ENCODE measurements around the gene CCDC110. TPM values are rescaled to one million over a fixed set of nuclear protein-coding genes. Genes with fewer than 3 reads are reported as not detected.

The CCDC110 gene
- total RNA-seq, 2 donors from 2014 or later: 2.8 to 10.3 TPM

DNA sequence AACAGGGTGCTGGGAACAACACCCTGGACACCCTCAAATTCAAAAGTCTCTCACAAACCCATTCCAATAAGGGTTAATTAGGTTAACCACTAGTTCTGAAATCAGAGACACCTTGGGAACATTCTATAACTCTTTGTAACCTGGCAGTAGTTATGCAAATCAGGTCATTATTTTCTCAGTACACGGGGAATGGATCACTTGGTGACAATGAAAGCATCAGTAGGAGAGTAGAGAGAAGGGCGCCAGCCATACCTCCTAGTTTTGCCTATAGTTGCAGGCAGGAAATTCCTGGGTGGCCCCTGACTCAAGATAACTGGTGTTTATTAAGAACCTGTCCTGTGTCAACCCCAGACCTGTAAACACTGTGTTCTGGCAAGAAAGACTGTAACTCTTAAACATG, 2.5 kb downstream of the CCDC110 start:
- H3K36me3 ChIP-seq: no peaks in the 10 kb centered on the region
- intact Hi-C loops (cut with DNase I): loop anchor here (5.0 kb wide), 2 partner anchors 42 to 257 kb away; partner anchors contain the start of gene UFSP2
- H3K4me1 ChIP-seq (replicated peaks): no peaks in the 10 kb centered on the region
- H3K9me3 ChIP-seq: no peaks in the 10 kb centered on the region
- no peaks in the 10 kb centered on the region for H3K27me3 ChIP-seq (replicated peaks; ENCODE audit: insufficient read depth)
- TF ChIP-seq, protein P1, sequence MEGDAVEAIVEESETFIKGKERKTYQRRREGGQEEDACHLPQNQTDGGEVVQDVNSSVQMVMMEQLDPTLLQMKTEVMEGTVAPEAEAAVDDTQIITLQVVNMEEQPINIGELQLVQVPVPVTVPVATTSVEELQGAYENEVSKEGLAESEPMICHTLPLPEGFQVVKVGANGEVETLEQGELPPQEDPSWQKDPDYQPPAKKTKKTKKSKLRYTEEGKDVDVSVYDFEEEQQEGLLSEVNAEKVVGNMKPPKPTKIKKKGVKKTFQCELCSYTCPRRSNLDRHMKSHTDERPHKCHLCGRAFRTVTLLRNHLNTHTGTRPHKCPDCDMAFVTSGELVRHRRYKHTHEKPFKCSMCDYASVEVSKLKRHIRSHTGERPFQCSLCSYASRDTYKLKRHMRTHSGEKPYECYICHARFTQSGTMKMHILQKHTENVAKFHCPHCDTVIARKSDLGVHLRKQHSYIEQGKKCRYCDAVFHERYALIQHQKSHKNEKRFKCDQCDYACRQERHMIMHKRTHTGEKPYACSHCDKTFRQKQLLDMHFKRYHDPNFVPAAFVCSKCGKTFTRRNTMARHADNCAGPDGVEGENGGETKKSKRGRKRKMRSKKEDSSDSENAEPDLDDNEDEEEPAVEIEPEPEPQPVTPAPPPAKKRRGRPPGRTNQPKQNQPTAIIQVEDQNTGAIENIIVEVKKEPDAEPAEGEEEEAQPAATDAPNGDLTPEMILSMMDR (IDR thresholded peaks at IDR 0.05): no peak
- TF ChIP-seq POLR2A (IDR thresholded peaks at IDR 0.05): no peak
- TF ChIP-seq POLR2AphosphoS5 (IDR thresholded peaks at IDR 0.05): no peak
- no peak overlapping the region for H3K27ac ChIP-seq
- H3K4me3 ChIP-seq: no peak overlapping the region
- WGBS: 72% methylated on average over 2 of the region's 2 CpGs
- DNase-seq (ENCODE audit: low spot score): no peak

DNA sequence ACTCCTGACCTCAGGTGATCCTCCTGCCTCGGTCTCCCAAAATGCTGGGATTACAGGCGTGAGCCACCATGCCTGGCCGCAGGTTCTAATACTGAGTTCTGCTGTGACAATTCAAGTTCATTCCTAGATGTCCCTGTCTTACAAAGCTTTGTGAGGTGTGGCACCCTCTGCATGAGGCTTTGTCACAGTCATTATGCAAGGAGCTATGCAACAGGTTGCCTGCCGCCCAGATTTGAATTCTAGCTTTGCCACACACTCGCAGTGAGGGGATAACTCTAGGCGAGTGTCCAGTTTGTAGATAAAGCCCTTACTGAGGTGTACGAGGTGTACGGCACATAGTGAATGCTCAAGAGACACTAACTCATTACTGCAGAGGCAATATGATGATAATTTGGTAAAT, 3.5 kb downstream of the CCDC110 start:
- Histone ChIP-seq H3K4me3 (no peak overlapping the region), H3K9me3 (no peaks in the 10 kb centered on the region), H3K4me1 (replicated peaks) (no peaks in the 10 kb centered on the region), H3K36me3 (no peaks in the 10 kb centered on the region), H3K27me3 (replicated peaks; ENCODE audit: insufficient read depth) (no peaks in the 10 kb centered on the region), H3K27ac (no peak overlapping the region)
- TF ChIP-seq POLR2AphosphoS5 (IDR thresholded peaks at IDR 0.05) (no peak), POLR2A (IDR thresholded peaks at IDR 0.05) (no peak)
- TF ChIP-seq, protein P1 (IDR thresholded peaks at IDR 0.05): no peak
- WGBS: 89% methylated on average over 8 of the region's 8 CpGs
- no peak for DNase-seq (ENCODE audit: low spot score)
- intact Hi-C loops (cut with DNase I): loop anchor here (5.0 kb wide), 2 partner anchors 41 to 256 kb away; partner anchors contain the start of gene UFSP2

DNA sequence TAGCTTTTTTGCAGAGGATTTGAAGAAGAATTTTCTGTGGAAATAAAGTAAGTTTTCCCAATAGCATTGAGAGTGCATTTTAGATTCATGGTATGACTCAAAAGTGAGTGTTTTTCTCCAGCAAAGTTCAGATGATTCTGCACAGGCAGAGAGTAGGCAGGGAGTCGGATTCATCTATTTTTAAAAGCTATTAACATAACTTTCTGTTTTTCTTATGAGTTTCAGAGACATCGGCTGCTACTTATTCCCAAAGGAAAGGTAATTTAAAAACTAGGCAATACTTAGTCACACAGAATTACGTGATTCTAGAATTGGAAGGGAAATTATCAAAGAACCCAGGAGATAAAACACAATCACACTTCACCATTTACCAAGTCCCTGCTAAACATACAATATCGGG, 4.4 kb downstream of the CCDC110 start:
- no peak for TF ChIP-seq POLR2AphosphoS5 (IDR thresholded peaks at IDR 0.05)
- TF ChIP-seq, protein P1 (IDR thresholded peaks at IDR 0.05): no peak
- no peak for TF ChIP-seq POLR2A (IDR thresholded peaks at IDR 0.05)
- 55% methylated on average over 4 of the region's 4 CpGs for WGBS
- Histone ChIP-seq H3K27ac (no peak overlapping the region), H3K9me3 (no peaks in the 10 kb centered on the region), H3K27me3 (replicated peaks; ENCODE audit: insufficient read depth) (no peaks in the 10 kb centered on the region), H3K36me3 (no peaks in the 10 kb centered on the region), H3K4me3 (no peak overlapping the region), H3K4me1 (replicated peaks) (no peaks in the 10 kb centered on the region)
- no peak for DNase-seq (ENCODE audit: low spot score)
- intact Hi-C loops (cut with DNase I): loop anchor here (5.0 kb wide), 2 partner anchors 40 to 255 kb away; partner anchors contain the start of gene UFSP2

DNA sequence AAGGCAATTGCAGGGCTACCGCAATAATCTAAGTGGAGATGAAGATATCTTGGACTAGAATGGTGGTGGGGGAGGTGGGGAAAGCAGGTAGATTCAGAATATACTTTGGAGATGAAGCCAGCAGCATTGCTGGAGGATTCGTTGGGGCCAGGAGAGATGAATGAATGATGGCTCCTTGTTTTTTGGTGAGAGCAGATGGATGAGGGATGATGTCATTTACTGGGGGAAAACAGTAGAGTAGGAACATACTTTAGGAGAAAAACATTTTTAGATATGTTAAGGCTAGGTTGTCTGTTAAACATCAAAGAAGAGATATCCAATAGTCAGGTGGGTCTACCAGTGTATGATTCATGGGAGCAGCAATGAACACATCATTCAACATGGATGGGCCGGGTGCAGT, 5.8 kb downstream of the CCDC110 start:
- Histone ChIP-seq H3K27ac (no peak overlapping the region), H3K4me1 (replicated peaks) (no peaks in the 10 kb centered on the region), H3K4me3 (no peak overlapping the region), H3K9me3 (no peaks in the 10 kb centered on the region), H3K27me3 (replicated peaks; ENCODE audit: insufficient read depth) (no peaks in the 10 kb centered on the region), H3K36me3 (no peaks in the 10 kb centered on the region)
- WGBS: 90% methylated on average over 3 of the region's 3 CpGs
- intact Hi-C loops (cut with DNase I): loop anchor here (5.0 kb wide), 2 partner anchors 38 to 253 kb away; partner anchors contain the start of gene UFSP2
- TF ChIP-seq POLR2A (IDR thresholded peaks at IDR 0.05) (no peak), POLR2AphosphoS5 (IDR thresholded peaks at IDR 0.05) (no peak)
- TF ChIP-seq, protein P1 (IDR thresholded peaks at IDR 0.05): no peak
- no peak for DNase-seq (ENCODE audit: low spot score)

DNA sequence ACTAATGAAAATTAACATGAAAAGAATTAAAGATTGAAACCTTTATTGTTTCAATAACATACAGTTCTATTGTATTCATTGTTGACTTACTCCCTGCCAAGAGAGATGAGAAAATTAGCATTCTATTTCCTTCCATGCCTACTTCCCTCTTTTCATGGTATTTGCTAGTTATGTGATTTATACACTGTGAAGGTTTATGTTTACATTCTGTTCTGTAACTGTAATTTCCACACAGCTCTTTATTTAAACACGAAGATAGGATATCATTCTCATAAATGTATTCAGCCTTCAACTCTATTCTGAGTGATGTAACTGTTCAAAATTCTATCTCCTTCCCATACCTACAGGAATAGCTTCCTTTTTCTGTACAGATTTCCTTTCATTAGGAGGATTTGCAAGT, 6.6 kb downstream of the CCDC110 start:
- no peaks in the 10 kb centered on the region for H3K4me1 ChIP-seq (replicated peaks)

More for the DNA sequence above, 6.6 kb downstream of the CCDC110 start:
- Histone ChIP-seq H3K9me3 (no peaks in the 10 kb centered on the region), H3K27ac (no peak overlapping the region), H3K4me3 (no peak overlapping the region), H3K36me3 (no peaks in the 10 kb centered on the region), H3K27me3 (replicated peaks; ENCODE audit: insufficient read depth) (no peaks in the 10 kb centered on the region)
- DNase-seq (ENCODE audit: low spot score): no peak
- WGBS: 8% methylated on average over 1 of the region's 1 CpG
- TF ChIP-seq, protein P1 (IDR thresholded peaks at IDR 0.05): no peak
- no peak for TF ChIP-seq POLR2A (IDR thresholded peaks at IDR 0.05)
- TF ChIP-seq POLR2AphosphoS5 (IDR thresholded peaks at IDR 0.05): no peak
- intact Hi-C loops (cut with DNase I): loop anchor here (5.0 kb wide), 2 partner anchors 38 to 253 kb away; partner anchors contain the start of gene UFSP2

All from prostate gland (tissue), 2 donors.